HG03196 (cell line): ENCODE data around the gene RFK.
A peak's percentile ranks its signal among the peaks of the same experiment; 100 is the strongest.

Experiments
- ATAC-seq: cut with Tn5 transposase; IDR thresholded peaks from one replicate; pipeline ENCODE4 v1.9.1; 2021; ENCODE audit not compliant: unreplicated experiment

RFK gene

DNA sequence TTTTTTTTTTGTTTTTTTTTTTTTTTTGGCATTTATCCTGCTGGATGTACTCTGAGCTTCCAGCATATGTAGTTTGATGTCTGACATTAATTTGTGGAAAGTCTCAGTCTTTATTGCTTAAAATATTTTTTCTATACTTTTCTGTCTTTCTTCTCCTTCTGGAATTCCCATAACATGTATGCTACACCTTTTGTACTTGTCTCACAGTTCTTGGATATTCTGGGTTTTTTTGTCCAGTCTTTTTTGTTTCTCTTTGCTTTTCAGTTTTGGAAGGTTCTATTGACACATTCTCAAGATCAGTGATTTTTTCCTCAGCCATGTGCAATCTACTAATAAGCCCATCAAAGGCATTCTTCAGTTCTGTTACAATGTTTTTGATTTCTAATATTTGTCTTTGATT lies 19.4 kb upstream of the RFK start:
- ATAC-seq = no peak

DNA sequence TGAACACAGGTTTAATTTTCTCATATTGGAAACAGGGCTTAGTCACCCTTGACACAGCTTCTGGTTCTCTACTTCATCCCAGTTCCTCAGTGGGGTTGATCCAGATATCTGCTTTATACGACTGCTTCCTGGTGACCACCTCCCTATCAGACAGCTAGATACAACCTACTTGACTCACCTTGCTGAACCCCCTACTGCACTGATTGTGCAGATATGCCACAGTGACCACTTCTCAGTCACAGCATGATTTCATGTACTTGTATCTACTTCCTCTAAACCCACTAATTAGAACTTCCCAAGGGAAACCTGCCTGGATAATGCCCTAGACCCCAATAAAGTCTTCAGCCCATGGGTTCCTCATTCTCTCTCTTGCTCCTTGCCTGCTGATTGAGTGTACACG lies 18.4 kb upstream of the RFK start:
- ATAC-seq = no peak

DNA sequence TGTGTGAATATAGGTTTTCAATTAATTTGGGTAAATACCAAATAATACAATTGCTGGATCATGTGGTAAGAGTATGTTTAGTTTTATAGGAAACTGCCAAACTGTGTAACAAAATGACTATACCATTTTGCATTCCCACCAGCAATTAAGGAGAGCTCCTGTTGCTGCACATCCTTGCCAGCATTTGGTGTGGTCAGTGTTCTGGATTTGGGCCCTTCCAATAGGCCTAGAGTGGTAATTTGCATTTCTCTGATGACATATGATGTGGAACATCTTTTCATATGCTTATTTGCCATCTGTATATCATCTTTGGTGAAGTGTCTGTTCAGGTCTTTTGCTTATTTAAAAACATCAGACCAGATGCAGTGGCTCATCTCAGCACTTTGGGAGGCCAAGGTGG lies 11.6 kb upstream of the RFK start:
- ATAC-seq = no peak

DNA sequence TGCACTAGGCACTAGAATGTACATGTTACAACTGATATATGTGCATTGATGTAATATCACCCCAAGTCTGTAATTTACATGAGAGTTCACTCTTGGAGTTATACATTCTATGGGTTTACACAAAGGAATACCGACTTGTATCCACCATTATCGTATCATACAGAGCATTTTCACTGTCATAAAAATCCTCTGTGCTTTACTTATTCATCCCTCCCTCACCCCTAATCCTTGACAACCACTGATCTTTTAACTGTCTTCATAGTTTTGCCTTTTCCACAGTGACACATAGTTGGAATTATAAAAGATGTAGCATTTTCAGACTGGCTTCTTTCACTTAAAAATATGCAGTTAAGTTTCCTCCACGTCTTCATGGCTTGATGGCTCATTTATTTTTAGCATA lies 11.1 kb upstream of the RFK start:
- no peak for ATAC-seq

DNA sequence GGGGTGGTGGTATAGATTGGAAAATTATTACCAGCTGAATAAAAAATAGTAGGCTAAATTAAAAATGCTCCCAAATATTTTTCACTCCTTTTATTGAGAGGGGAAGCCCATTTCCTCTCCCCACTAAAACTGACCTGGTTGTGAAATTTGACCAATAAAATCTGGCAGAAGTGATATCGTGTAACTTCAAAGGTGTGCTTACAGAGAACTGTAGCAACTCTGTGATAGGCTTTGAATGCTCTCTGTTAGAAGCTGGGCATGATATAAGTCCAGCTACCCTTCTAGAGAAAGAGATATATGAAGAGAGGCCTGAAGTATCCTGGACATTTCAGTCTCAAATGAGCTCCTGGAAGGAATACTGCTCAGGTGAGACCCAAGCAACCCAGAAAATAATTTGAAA lies 10.2 kb upstream of the RFK start:
- ATAC-seq = no peak

DNA sequence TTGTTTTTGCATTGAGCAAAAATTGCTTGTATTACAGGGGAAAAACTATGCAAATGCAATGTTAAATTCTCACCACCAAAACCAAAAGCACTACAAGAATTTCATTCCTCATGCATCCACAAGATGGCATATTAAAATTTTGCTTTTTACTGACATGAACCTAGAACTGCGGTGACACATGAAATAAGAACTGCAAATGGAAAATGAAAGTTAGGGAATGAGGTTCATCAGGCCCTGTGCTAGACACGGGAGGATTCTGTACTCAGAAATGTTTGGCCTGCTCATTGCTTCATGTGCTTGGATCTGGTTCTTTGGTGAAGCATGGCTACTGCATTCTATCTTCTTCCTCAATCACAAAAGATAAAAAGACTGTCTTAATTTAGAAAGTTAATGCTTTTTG lies 9.1 kb upstream of the RFK start:
- peak; percentile 91 for ATAC-seq

DNA sequence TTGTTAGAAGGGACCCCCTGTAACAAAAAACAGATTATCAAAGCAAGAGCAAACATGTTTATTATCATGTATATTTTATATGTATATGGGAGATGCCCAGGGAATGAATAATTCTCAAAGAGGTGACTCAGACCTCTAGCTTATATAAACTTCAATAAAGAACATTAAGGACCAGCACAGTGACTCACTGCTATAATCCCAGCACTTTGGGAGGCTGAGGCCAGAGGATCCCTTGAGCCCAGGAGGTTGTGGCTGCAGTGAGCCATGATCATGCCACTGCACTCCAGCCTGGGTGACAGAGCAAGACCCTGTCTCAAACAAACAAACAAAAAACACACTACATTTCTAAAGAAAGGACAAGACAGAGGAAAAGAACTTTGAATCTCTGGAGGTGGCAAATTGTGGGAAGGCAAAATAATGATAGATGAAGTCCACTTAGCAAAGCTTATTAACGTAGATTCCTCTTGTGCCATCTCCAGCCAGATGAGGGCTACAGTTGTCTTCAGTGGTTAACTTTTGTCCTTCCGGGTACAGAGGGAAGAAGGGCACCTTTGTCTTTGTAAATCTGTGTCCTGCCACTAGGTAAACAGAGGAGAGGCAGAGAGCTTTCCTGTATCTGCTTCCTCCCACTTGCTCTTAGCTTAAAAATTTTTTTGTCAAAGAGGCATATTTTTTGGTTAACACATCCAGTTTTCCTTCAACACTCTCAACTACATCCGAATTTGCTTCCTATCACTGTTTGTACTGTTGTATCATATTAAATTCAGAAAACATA lies 7.5 kb upstream of the RFK start:
- no peak for ATAC-seq

DNA sequence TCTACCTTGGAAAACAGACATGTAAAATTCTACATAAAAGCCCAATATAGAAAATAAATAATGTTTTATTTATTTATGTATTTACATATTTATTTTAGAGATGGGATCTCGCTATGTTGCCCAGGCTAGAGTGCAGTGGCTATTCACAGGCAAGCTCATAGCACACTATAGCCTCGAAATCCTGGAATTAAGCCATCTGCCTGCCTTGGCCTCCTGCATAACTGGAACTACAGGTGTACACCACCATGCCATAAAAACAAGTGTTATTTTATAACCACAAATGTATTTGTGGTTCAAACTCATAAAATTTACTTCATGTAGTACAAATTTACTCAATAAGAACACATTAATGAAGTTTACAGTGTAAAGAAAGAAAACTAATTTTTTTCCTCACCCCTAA lies 7.0 kb upstream of the RFK start:
- no peak for ATAC-seq

DNA sequence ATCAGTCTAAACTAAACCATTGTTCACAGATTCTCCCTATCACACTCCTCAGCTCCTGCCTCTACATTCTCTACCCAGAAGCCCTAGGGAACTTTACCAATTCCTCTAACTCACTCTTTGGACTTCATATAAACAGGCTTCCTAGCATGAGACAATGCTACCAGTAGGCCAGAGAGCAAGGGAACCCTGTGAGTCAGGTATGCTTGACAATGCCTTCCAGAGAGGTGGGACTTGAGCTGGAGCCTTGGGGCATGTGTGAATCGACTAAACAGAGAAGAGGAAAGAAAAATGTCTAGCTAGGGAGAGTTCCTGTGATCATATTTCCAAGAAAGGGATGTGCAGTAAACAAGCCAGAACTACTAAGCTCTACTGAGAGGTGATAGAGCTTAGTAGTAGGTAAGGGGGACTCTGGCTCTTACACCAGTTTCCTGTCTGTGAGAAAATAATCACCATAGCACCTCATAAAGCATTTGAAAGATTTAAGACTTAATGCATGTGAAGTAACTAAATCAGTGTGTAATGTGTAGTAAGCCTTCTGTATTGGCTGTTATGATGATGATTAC lies 6.4 kb upstream of the RFK start:
- ATAC-seq = no peak

DNA sequence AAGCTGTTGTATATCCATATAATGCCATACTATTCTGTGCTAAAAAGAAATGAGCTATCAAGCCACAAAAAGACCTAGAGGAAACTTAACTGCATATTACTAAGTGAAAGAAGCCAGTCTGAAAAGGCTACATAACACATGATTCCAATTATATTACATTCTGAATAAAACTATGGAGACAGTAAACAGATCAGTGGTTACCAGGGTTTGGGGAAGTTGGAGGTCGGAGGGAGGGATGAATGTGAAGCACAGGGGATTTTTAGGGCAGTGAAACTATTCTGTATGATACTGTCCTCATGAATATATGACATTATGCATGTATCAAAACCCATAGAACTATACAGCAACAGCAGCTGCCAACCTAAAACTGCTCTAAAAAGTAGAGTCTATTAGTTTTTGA lies 5.6 kb upstream of the RFK start:
- no peak for ATAC-seq

DNA sequence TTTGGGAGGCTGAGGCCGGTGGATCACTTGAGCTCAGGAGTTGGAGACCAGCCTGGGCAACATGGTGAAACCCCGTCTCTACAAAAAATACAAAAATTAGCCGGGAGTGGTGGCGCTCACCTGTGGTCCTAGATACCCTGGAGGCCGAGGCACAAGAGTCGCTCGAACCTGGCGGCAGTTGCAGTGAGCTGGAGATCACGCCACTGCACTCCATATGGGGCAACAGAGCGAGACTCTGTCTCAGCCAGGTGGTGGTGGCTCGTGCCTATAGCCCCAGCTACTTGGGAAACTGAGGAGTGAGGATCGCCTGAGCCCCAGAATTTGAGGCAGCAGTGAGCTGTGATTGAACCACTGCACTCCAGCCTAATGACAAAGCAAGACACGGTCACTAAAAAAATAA lies 2.4 kb upstream of the RFK start:
- no peak for ATAC-seq

DNA sequence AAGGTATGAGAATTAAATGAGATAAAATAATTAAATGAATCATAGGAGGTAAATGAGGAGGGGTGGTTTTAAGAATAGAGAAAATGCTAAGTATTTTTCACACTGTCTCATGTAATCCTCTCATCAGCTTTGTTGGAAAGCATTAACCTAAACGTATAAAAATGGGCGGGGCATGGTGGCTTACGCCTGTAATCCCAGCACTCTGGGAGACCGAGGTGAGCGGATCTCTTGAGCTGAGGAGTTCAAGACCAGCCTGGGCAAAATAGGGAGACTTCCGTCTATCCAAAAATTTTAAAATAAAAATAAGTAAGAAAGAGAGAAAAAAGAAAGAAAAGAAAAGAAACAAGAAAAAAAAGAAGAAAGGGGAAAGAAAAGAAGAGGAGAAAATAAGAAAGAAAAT lies 1.9 kb upstream of the RFK start:
- no peak for ATAC-seq

DNA sequence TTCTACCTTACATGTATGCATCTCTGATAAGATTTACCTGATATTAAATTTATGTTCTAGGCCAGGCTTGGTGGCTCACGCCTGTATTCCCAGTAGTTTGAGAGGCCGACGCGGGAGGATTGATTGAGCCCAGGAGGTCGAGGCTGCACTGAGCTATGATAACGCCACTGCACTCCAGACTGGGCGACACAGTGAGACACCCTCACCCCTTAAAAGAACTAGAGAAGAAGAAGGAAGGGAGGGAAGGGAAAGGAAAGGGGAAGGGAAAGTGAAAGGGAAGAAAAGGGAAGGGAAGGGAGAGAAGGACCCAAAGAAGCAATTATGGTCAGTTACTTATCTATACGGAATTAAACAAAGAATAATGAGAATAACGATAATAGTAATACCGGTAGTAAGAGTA lies 1.2 kb upstream of the RFK start:
- ATAC-seq = no peak

DNA sequence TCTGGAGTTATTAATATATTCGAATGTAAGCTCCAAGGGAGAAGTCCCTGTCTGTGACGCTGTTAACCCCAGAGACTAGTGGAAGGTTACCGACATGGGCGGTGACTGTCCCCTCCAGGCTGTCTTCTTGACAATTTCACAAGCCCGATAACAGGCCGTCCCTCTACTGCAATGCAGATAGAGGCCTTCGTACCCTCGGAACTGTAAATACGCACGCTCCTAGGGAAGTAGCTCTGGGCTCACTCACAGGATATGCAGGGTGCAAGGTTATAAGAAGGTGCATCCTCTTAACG lies 680 bp upstream of the RFK start:
- peak; percentile 52 for ATAC-seq

DNA sequence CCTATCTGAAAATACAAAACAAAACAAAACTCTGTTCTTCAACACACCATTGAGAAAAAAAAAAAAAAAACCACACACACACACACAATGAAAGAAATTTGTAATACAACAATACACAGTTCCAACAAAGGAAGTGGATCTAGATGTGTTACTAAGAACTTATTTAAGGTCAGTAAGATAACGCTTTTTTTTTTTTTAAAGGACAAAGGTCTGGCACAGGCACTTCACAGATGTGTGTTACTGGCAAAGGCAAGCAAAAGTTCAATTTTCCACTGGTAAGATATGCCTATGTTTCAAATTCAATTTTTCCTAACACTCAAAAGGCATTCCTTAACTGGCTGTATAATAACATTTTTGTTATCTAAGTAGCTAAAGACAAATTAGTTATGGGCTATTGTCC lies 3.6 kb downstream of the RFK start:
- no peak for ATAC-seq

DNA sequence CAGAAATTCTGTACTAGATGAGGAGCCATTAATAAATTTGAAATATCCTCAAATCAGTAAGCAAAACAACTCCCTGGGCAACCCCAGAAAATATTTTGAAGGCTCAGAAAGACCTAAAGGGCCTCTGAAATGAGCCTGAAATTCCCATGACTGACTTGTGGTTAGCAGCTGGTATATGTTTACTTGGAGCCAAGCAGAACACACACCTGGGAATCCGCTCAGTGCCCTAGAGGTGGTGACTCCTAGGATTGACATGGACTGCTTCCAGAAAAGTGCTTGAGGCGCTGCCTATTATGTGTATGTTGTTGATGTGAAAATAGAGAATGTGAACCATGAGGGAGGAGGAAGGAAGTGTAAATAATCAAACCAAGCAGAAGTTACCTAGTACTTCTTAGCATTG lies 14.7 kb downstream of the RFK start:
- no peak for ATAC-seq

DNA sequence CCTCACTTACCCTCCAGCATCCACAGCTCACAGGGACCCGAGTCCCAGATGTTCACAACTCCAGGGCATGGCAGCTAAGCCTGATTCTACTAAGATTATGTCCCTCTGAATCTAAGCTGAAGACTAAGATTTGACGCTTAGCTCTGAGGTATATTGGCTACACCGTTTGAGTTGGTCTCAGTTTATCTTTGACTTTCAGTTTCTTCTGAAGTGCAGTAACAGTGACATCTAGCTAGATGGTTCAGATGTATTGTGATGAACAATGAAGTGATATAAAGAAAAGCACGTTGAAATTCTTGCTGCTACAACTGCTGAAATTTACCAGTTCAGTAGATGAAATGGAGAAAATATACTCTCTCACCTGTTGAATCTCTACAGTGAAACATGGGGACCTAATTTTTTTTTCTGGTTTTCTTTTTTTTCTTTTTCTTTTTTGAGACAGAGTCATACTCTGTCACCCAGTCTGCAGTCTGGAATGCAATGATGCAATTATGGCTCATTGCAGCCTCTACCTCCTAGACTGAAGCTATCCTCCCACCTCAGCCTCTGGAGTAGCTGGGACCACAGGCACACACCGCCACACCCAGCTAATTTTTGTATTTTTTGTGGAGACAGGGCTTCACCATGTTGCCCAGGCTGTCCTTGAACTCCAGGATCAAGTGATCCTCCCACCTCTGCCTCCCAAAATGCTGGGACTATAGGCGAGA lies 15.7 kb downstream of the RFK start:
- ATAC-seq = no peak

DNA sequence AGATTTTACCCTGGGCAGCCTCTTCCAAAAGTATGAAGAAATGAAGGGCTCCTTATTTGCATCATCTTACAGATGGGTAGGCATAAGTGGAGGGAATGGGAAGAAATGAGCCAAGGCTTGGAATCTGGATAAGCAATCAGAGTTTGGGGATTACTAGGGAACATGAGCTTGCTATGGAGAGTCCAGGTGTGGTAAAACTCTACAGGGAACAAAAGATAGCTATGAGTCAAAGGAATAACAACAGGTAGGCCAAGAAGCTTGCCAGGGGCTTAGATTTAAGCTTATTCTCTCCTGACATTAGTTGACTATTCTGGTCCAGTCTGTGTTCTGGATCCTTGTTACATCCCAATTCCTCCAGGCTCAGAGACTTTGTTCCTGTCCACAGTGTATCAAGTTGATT lies 16.4 kb downstream of the RFK start:
- ATAC-seq = no peak

DNA sequence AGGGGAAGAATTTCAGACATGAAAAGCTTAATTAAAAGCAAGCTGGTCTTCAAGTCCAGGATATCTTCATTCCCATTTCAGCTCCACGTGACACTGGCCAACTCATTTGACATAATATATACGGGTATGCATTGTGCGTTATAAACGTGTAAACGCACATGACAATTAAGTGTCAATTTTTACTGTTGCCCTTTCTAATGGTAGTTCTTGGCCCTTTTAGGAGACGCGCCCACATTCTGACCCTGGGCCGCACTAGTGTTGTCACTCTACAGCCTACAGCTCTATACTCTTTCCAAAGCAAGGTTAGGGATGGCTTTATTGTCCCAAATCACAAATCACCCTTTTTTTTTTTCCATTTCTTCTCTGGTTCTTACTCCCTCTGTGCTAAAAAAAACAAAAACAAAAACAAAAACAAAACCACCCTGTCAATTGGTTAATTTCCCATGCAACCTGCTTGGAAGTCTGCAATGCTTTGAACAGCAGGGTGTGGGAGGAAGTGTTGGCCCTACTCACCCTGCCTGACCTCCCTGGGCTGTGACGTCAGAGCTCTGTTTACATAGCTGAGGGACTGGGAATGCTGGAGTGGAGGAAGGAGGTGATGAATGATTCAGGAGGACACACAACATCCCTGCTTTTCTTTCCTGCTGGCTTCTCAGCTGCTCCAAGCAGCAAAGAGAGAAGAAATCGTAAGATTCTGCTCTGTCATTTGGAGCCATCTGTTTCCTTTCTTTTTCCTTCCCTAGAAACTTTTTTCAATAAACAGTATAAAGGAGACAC lies 19.3 kb downstream of the RFK start:
- no peak for ATAC-seq

DNA sequence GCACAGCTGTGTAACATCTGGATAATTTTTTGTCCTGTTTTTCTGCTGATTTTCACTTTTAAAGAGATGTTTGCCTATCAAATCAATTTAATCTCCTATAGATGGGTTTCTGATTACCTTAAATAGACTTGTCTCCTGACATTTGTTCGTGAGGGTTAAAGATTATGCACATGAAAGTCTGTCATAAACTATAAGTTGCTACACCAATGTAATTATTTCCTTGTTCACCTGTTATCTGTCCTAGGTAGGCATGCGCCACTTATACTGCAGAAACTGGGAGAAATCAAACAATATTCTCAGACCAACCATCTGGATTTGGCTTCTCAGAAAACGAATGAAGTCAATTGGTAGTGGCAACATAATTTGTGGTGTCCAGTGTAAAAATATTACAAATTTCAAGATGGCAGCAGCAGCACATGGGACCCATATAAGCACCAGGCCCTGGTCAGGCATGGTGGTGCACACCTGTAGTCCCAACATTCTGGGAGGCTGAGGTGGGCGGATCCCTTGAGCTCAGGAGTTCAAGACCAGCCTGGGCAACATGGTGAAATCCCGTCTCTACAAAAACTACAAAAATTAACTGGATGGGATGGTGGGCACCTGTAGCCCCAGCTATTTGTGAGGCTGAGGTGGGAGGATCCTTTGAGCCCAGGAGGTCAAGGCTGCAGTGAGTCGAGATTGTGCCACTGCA lies 20.3 kb downstream of the RFK start:
- ATAC-seq = no peak

DNA sequence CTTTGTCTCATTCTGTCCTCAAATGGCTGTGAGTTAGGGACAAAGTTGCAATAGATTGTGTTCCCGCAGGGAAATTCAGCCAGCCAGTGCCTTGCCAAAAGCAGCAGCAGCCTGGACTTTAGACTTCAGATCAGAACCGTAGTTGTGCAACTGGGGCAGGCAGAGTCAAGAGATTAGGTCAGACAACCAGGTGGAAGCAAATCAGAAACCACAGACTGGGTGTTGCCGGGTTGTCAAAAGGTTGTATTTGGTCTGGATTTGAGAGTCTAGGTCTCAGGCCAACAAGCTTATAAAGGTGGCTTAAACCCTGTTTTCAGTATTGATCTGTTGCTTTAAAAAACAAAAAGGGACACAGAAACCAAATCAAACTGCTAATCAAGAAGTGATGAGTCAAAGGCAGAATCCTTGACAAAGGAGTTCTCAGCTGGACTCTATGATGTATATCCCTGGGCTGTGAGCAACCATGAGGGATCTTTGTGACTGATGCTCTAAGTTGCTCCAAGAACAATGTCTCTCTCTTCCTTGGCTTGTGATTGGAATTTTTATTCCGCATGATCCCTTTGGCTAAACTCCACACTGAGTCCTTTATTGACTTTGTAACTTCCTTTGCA lies 20.9 kb downstream of the RFK start:
- ATAC-seq = no peak
